IPS-18a (cell line): ENCODE measurements around the gene NEK6.

ENCODE experiments used
- H3K27ac ChIP-seq: one replicate; pipeline ENCODE4 v1.5.1; 2013; ENCODE audit warnings: low read length
- H3K27me3 ChIP-seq: one replicate; pipeline ENCODE4 v1.6.1; 2013; ENCODE audit warnings: mild to moderate bottlenecking, low read length; ENCODE audit not compliant: control insufficient read depth, insufficient read depth
- H3K36me3 ChIP-seq: one replicate; pipeline ENCODE4 v1.6.1; 2013; ENCODE audit warnings: low read depth, low read length; ENCODE audit not compliant: control insufficient read depth
- H3K4me1 ChIP-seq: one replicate; pipeline ENCODE4 v1.6.1; 2013; ENCODE audit warnings: low read depth, low read length; ENCODE audit not compliant: control insufficient read depth
- H3K4me3 ChIP-seq: one replicate; pipeline ENCODE4 v1.5.1; 2013; ENCODE audit warnings: low read length
- H3K9ac ChIP-seq: one replicate; pipeline ENCODE4 v1.6.1; 2013; ENCODE audit warnings: mild to moderate bottlenecking, low read length, moderate library complexity
- H3K9me3 ChIP-seq: one replicate; pipeline ENCODE4 v1.6.1; 2013; ENCODE audit warnings: low read depth, low read length; ENCODE audit not compliant: control insufficient read depth

Gene NEK6

DNA sequence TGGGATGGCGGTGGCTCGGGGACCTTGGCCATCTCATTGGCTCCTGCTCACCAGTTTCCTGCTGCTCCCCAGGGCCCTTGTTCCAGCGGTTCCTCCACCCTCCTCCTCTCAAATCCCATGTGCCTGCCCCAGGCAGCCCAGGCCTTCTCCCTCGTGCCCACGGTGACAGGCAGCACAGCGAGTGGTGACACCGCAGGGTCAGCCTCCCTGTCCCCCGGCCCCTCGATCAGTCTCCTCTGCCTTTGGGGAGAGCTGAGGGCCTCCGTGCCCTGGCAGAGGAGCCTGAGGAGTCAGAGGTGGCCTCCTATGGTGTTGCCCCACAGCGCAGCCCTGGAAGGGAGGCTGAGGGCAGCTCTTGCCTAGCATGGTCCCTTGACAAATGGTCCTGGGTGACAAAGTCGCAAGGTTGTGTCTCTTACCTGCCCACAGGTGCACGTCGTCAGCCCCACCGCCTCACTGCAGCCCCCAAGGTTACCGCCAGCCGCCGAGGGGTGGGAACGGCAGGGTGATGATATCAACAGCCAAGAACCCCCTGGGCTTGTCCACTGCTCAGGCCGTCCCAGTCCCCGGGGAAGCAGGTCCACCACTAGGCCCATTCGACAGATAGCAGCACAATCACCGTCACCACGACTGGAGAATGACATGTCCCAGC lies 49.8 kb downstream of the NEK6 start:
- Histone ChIP-seq H3K9me3 (no peaks in the 10 kb centered on the region), H3K9ac (no peak overlapping the region), H3K27ac (no peak overlapping the region), H3K4me1 (no peaks in the 10 kb centered on the region), H3K36me3 (no peaks in the 10 kb centered on the region), H3K4me3 (no peak overlapping the region), H3K27me3 (no peaks in the 10 kb centered on the region)

- Histone ChIP-seq H3K9ac (no peak overlapping the region), H3K4me1 (no peaks in the 10 kb centered on the region), H3K4me3 (no peak overlapping the region), H3K36me3 (no peaks in the 10 kb centered on the region), H3K9me3 (no peaks in the 10 kb centered on the region), H3K27ac (no peak overlapping the region), H3K27me3 (no peaks in the 10 kb centered on the region)
Observed at GRCh38 chr9:124308606-124309491, 51.1 kb downstream of the NEK6 start.

DNA sequence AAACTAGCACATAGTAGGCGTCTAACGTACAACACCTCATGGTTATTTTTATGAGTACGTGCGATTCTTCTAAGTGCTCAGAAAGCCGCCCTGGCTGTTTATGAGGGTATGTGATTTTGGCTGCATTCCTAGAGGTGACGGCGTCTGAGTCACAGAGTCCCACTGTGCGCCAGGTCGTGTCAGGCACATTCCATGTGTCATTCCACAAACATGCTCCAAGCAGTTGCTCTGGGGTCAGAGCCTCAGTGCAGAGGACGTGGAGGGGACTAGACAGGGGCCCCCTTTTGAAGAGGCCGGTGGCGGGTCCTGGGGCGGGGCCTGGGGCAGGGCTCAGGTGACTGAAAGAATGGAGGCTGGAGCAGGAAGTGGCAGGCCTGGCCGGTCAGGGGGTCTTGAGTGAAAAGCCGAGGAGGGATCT lies 51.9 kb downstream of the NEK6 start:
- no peaks in the 10 kb centered on the region for H3K36me3 ChIP-seq
- no peaks in the 10 kb centered on the region for H3K4me1 ChIP-seq
- no peak overlapping the region for H3K9ac ChIP-seq
- no peak overlapping the region for H3K4me3 ChIP-seq
- H3K27ac ChIP-seq = no peak overlapping the region
- no peaks in the 10 kb centered on the region for H3K27me3 ChIP-seq
- H3K9me3 ChIP-seq = no peaks in the 10 kb centered on the region

DNA sequence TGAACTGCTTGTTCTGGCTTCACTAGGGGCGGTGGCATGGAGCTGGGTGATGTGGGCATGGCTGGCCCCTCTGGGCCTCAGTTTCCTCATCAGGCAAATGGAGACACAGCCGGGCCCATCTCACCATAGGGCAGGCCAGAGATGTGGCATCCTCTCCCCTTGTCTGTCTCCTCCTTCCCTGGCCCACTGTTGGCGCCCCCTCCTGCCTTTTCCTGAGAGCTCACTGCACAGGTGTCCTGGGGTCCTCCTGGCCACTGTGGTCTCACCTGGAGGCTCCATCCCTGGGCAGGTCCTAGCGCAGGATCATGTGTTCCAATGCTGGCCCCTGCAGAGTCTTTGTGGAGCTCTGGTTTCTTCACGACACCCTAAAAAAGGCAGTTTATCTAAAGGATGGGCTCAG lies 53.5 kb downstream of the NEK6 start:
- Histone ChIP-seq H3K4me3 (no peak overlapping the region), H3K9ac (no peak overlapping the region), H3K27me3 (no peaks in the 10 kb centered on the region), H3K36me3 (no peaks in the 10 kb centered on the region), H3K27ac (no peak overlapping the region), H3K9me3 (no peaks in the 10 kb centered on the region), H3K4me1 (no peaks in the 10 kb centered on the region)

- Histone ChIP-seq H3K27me3 (no peaks in the 10 kb centered on the region), H3K4me1 (no peaks in the 10 kb centered on the region), H3K9ac (no peak overlapping the region), H3K4me3 (no peak overlapping the region), H3K9me3 (no peaks in the 10 kb centered on the region), H3K27ac (no peak overlapping the region), H3K36me3 (no peaks in the 10 kb centered on the region)
Observed at GRCh38 chr9:124312290-124313265, 54.8 kb downstream of the NEK6 start.

GRCh38 chr9:124313940-124314339 lies 56.2 kb downstream of the NEK6 start:
- Histone ChIP-seq H3K9me3 (no peaks in the 10 kb centered on the region), H3K4me3 (no peak overlapping the region), H3K9ac (no peak overlapping the region), H3K27ac (no peak overlapping the region), H3K27me3 (no peaks in the 10 kb centered on the region), H3K4me1 (no peaks in the 10 kb centered on the region), H3K36me3 (no peaks in the 10 kb centered on the region)

GRCh38 chr9:124315882-124316281 lies 58.1 kb downstream of the NEK6 start:
- Histone ChIP-seq H3K9me3 (no peaks in the 10 kb centered on the region), H3K27me3 (no peaks in the 10 kb centered on the region), H3K27ac (no peak overlapping the region), H3K4me1 (no peaks in the 10 kb centered on the region), H3K4me3 (no peak overlapping the region), H3K9ac (no peak overlapping the region), H3K36me3 (no peaks in the 10 kb centered on the region)

DNA sequence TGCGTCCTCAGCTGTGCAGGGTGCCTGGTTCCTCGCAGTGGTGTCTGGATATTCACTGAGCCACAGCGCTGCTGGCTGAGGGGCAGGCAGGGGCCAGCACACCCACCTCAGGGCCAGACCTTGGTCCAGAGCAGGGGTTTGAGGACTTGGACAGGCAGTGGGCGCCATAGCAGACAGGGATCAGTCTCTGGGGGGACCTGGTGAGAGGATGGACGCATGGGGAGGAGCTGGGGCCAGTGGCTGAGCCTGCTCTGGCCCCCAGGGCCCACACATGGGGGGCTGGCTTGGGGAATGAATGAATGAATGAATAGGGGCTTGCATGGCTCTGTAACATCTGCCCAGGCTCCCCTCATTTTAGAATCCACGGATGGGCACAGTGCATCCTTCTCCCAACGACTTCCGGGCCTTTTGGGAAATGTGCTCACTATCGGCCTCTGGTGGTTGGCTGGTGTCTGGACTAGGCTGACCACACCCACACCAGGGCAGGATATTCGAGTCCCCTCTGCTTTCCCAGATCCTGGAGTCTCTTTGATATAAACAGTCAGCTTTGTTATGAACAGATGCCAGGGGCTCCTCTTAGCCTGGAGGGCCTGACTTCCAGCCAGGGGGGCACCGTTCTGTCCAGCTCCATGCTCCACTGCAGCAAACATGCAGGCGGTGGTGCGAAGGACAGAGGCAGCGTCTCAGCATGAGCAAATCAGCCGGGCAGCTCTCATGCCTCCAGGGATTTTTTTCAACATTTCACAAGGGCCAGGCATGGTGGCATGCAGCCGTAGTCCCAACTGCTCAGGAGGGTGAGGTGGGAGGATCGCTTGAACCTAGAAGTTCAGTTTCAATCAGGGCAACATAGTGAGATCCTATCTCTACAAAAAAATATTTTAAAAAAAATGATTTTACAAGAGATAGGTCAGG lies 62.6 kb downstream of the NEK6 start:
- H3K9me3 ChIP-seq = no peaks in the 10 kb centered on the region
- H3K4me1 ChIP-seq = no peaks in the 10 kb centered on the region
- no peaks in the 10 kb centered on the region for H3K36me3 ChIP-seq
- H3K27ac ChIP-seq = no peak overlapping the region
- H3K4me3 ChIP-seq = no peak overlapping the region
- H3K27me3 ChIP-seq = no peaks in the 10 kb centered on the region
- no peak overlapping the region for H3K9ac ChIP-seq

DNA sequence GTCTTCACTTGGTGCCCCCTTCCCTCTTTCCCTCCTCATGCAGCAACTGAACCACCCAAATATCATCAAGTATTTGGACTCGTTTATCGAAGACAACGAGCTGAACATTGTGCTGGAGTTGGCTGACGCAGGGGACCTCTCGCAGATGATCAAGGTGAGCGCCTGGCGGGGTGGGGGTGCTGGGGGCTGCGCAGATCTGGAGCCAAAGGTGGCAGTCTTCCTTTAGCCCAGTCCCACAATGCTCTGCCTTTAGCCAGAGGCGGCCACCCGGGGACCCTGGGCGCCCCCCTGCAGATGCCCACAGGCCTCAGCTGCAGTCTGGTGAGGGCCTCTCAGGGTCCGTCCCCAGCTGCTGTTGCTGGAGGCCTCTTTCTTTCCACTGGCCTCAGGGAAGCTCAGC lies 63.7 kb downstream of the NEK6 start:
- H3K4me3 ChIP-seq = no peak overlapping the region

GRCh38 chr9:124321935-124322334 lies 64.2 kb downstream of the NEK6 start:
- Histone ChIP-seq H3K4me1 (no peaks in the 10 kb centered on the region), H3K9me3 (no peaks in the 10 kb centered on the region), H3K27me3 (no peaks in the 10 kb centered on the region), H3K4me3 (no peak overlapping the region), H3K27ac (no peak overlapping the region), H3K9ac (no peak overlapping the region), H3K36me3 (no peaks in the 10 kb centered on the region)

More for the DNA sequence above, 63.7 kb downstream of the NEK6 start:
- Histone ChIP-seq H3K9me3 (no peaks in the 10 kb centered on the region), H3K4me1 (no peaks in the 10 kb centered on the region), H3K27me3 (no peaks in the 10 kb centered on the region), H3K36me3 (no peaks in the 10 kb centered on the region), H3K27ac (no peak overlapping the region), H3K9ac (no peak overlapping the region)
